K562 (cell line): ENCODE measurements around the gene SLC35D2. TPM values are rescaled to one million over a fixed set of nuclear protein-coding genes. Genes with fewer than 3 reads are reported as not detected.
A peak's percentile ranks its signal among the peaks of the same experiment; 100 is the strongest.

Experiments
- ATAC-seq: fragments of 200-7000 bp; cut with Tn5 transposase; 3 replicates; pipeline ENCODE4 v1.9.1; 2020; ENCODE audit warnings: moderate library complexity
- BruUV-seq: library from RNA; stranded (reverse); fragments of 400-500 nt; replicated peaks from 2 replicates; lab custom pipeline; 2021; lab: Mats Ljungman, UMichigan
- CTCF ChIA-PET: fragments of 300-600 bp; formaldehyde crosslinking; extraction: SDS; loops from one replicate; lab custom pipeline; 2021; ENCODE audit warnings: low intra/inter-chr PET ratio; lab: Yijun Ruan, JAX
- POLR2A ChIA-PET: fragments of 300-600, 350-650 bp; sonication (Branson Sonifier 250); formaldehyde crosslinking; extraction: SDS; loops from one replicate; lab custom pipeline; 2021; ENCODE audit warnings: antibody characterized with exemption, inconsistent platforms; lab: Yijun Ruan, JAX
- DNase-seq, 4 experiments: peaks; one replicate each; pipeline versions ENCODE4 v3.0.0 to v3.0.0-alpha.2; 2011 to 2018; ENCODE audit warnings: low spot score in 3 of 4, mixed read lengths in 3 of 4; ENCODE audit errors: extremely low read depth in 1 of 4
- FAIRE-seq: peaks from 2 replicates; lab custom pipeline; 2011; peaks lifted over from hg19 to GRCh38; lab: Jason Lieb, UNC
- H2AFZ ChIP-seq: 2 replicates; pipeline ENCODE4 v1.6.0; 2011; ENCODE audit warnings: low read depth, low read length, control low read depth, inconsistent platforms
- H3K27ac ChIP-seq: fragments of 200-600 bp; 3 replicates; pipeline ENCODE4 v1.8.0; 2011; ENCODE audit warnings: low read depth, mild to moderate bottlenecking, control low read depth, inconsistent platforms, low read length, moderate library complexity, mixed read lengths; ENCODE audit errors: extremely low read depth
- H3K27me3 ChIP-seq, 2 experiments: fragments of 300-600 bp in 1 of 2; 2 replicates in 1 of 2; 3 replicates in 1 of 2; pipeline versions ENCODE4 v1.6.0 to v1.8.0; 2011; ENCODE audit warnings: inconsistent platforms in 2 of 2, low read length in 2 of 2, mild to moderate bottlenecking in 1 of 2, mixed read lengths in 1 of 2, moderate library complexity in 1 of 2; ENCODE audit not compliant: control insufficient read depth in 2 of 2, insufficient read depth in 2 of 2
- H3K36me3 ChIP-seq: fragments of 300-600 bp; 3 replicates; pipeline ENCODE4 v1.8.0; 2011; ENCODE audit warnings: mild to moderate bottlenecking, low read length, inconsistent platforms; ENCODE audit not compliant: control insufficient read depth, insufficient read depth
- H3K4me1 ChIP-seq, 2 experiments: fragments of 200-600 bp in 1 of 2; replicated peaks in 1 of 2; 2 replicates in 1 of 2; 3 replicates in 1 of 2; pipeline versions ENCODE4 v1.5.1 to v1.8.0; 2011; ENCODE audit warnings: inconsistent platforms in 2 of 2, low read length in 2 of 2, mild to moderate bottlenecking in 1 of 2, mixed read lengths in 1 of 2, moderate library complexity in 1 of 2; ENCODE audit not compliant: control insufficient read depth in 2 of 2, insufficient read depth in 2 of 2
- H3K4me2 ChIP-seq: 2 replicates; pipeline ENCODE4 v1.6.1; 2011; ENCODE audit warnings: low read length, control low read depth, inconsistent platforms, mixed read lengths; ENCODE audit not compliant: insufficient read depth
- H3K4me3 ChIP-seq: fragments of 200-600 bp; sonication (generic), shearing (Covaris generic); 2 replicates; pipeline ENCODE4 v1.5.1; 2016; ENCODE audit warnings: control low read depth, inconsistent platforms
- H3K79me2 ChIP-seq: fragments of 200-600 bp; 3 replicates; pipeline ENCODE4 v1.8.0; 2011; ENCODE audit warnings: low read length, inconsistent platforms; ENCODE audit not compliant: control insufficient read depth, insufficient read depth
- H3K9ac ChIP-seq, 2 experiments: 2 replicates each; pipeline versions ENCODE4 v1.6.0 to v1.6.1; 2011; ENCODE audit warnings: low read depth in 2 of 2, low read length in 2 of 2, control low read depth in 1 of 2, inconsistent platforms in 1 of 2, mild to moderate bottlenecking in 1 of 2, mixed read lengths in 1 of 2; ENCODE audit not compliant: insufficient read depth in 1 of 2
- H3K9me1 ChIP-seq: one replicate; pipeline ENCODE4 v1.6.0; 2011; ENCODE audit warnings: inconsistent platforms, mild to moderate bottlenecking, low read length, moderate library complexity; ENCODE audit not compliant: control insufficient read depth, insufficient read depth
- H3K9me3 ChIP-seq: replicated peaks from 2 replicates; pipeline ENCODE4 v1.5.1; 2011; ENCODE audit warnings: low read depth, low read length, inconsistent platforms; ENCODE audit not compliant: control insufficient read depth, insufficient read depth
- H4K20me1 ChIP-seq: replicated peaks from 2 replicates; pipeline ENCODE4 v1.6.1; 2011; ENCODE audit warnings: low read length, inconsistent platforms, mixed read lengths; ENCODE audit not compliant: control insufficient read depth, insufficient read depth
- CBX1 ChIP-seq: sonication (generic); IDR thresholded peaks from 2 replicates; pipeline ENCODE4 v1.6.1; 2016; ENCODE audit warnings: antibody characterized with exemption, low read depth, mild to moderate bottlenecking
- E2F3 ChIP-seq: fragments of 250-450 bp; sonication (Bioruptor Pico); IDR thresholded peaks from 2 replicates; pipeline ENCODE4 v1.4.0; 2020; ENCODE audit warnings: mild to moderate bottlenecking
- KLF16 ChIP-seq: IDR thresholded peaks from 2 replicates; pipeline ENCODE4 v1.6.1; 2016; ENCODE audit warnings: antibody characterized with exemption
- NR2C2 ChIP-seq, 2 experiments: fragments of 200-800 bp in 1 of 2; sonication (Bioruptor generic) in 1 of 2; sonication (generic) in 1 of 2; formaldehyde crosslinking in 1 of 2; IDR thresholded peaks; 2 replicates each; pipeline versions ENCODE4 v1.6.1 to v1.8.0; 2016 to 2022; ENCODE audit warnings: mild to moderate bottlenecking in 1 of 2, missing compliant biosample characterization in 1 of 2, missing genetic modification characterization in 1 of 2, missing genetic modification reagents in 1 of 2
- RAD21 ChIP-seq, 2 experiments: fragments of 250-450 bp in 1 of 2; fragments of 450-650 bp in 1 of 2; sonication (Bioruptor Pico) in 1 of 2; formaldehyde crosslinking in 1 of 2; IDR thresholded peaks in 1 of 2; conservative IDR thresholded peaks in 1 of 2; 2 replicates each; pipeline versions ENCODE4 v1.4.0 to v1.8.0; 2020 to 2022; ENCODE audit warnings: mild to moderate bottlenecking in 2 of 2, moderate library complexity in 1 of 2
- SMC3 ChIP-seq: conservative IDR thresholded peaks from 2 replicates; pipeline ENCODE4 v1.6.1; 2011; ENCODE audit warnings: low read depth, low read length, improper control_type of control experiment; ENCODE audit not compliant: insufficient read depth
- ZNF830 ChIP-seq: fragments of 250-450 bp; sonication (Bioruptor Pico); IDR thresholded peaks from 2 replicates; pipeline ENCODE4 v1.5.0; 2021; ENCODE audit warnings: mild to moderate bottlenecking
- WGBS: fragments of 100-300 bp; shearing (Covaris generic); methylation state at CpG from one replicate; pipeline ENCODE4 v1.1.6; 2016; ENCODE audit warnings: low coverage, mixed read lengths; ENCODE audit not compliant: insufficient coverage; ENCODE audit errors: missing lambda C conversion rate; 5-methylcytosine and 5-hydroxymethylcytosine counted together
- in situ Hi-C: fragments of 300-500 bp; cut with MboI; formaldehyde crosslinking; loops from 4 replicates; pipeline ENCODE4 v1.15.0; 2018; ENCODE audit warnings: inconsistent platforms, mixed read lengths
- intact Hi-C: fragments of 100-400 bp; cut with micrococcal nuclease; formaldehyde crosslinking; loops from 2 replicates; pipeline ENCODE4 v1.14.2; 2022
- polyA plus RNA-seq, 8 experiments: library from polyadenylated mRNA; depleted of rRNA in 4 of 8; stranded (reverse) in 5 of 8; unstranded in 3 of 8; fragments of >200 nt; fragmentation: Nextera tagmentation in 2 of 8; fragmentation: Illumina TruSeq in 1 of 8; extraction: Ambion mirVana in 2 of 8; extraction: Trizol in 1 of 8; gene quantifications; 2 replicates each; pipeline versions ENCODE4 v1.2.1 to v1.2.3, GENCODE V29; 2011 to 2014; ENCODE audit warnings: inconsistent platforms in 1 of 8, missing spikeins in 1 of 8
- total RNA-seq, 7 experiments: library from RNA; depleted of rRNA in 6 of 7; stranded (reverse); fragments of >200 nt in 6 of 7; fragmentation: Illumina TruSeq in 2 of 7; extraction: Trizol in 2 of 7; gene quantifications; 2 replicates each; pipeline versions ENCODE4 v1.2.1 to v1.2.3, GENCODE V29; 2011 to 2021; ENCODE audit warnings: low replicate concordance in 1 of 7
- TF ChIP-seq, protein P1 (sequence below): fragments of 450-650 bp; formaldehyde crosslinking; IDR thresholded peaks from 2 replicates; pipeline ENCODE4 v1.4.0; 2020; ENCODE audit warnings: mild to moderate bottlenecking, moderate library complexity
- TF ChIP-seq, protein P2 (sequence below): fragments of 250-450 bp; sonication (Bioruptor Pico); IDR thresholded peaks from 2 replicates; pipeline ENCODE4 v1.5.0; 2022; ENCODE audit warnings: mild to moderate bottlenecking
- TF ChIP-seq, protein P3 (sequence below): fragments of 450-650 bp; IDR thresholded peaks from 2 replicates; pipeline ENCODE4 v1.6.1; 2016; ENCODE audit warnings: borderline replicate concordance
- TF ChIP-seq, protein P4 (sequence below), 3 experiments: IDR thresholded peaks in 2 of 3; conservative IDR thresholded peaks in 1 of 3; 2 replicates each; pipeline ENCODE4 v1.5.1; 2011 to 2012; ENCODE audit warnings: low read length in 3 of 3, mild to moderate bottlenecking in 3 of 3, control low read depth in 2 of 3, improper control_type of control experiment in 1 of 3, inconsistent platforms in 1 of 3, low read depth in 1 of 3, mixed read lengths in 1 of 3, moderate library complexity in 1 of 3; ENCODE audit not compliant: insufficient read depth in 2 of 3

SLC35D2 gene
- total and polyA plus RNA-seq, 9 of the 15 experiments (the other 6 are each of a cell fraction or from before 2014, with no cell fraction given) = 2.9 to 14.9 (median 11.7) TPM

DNA sequence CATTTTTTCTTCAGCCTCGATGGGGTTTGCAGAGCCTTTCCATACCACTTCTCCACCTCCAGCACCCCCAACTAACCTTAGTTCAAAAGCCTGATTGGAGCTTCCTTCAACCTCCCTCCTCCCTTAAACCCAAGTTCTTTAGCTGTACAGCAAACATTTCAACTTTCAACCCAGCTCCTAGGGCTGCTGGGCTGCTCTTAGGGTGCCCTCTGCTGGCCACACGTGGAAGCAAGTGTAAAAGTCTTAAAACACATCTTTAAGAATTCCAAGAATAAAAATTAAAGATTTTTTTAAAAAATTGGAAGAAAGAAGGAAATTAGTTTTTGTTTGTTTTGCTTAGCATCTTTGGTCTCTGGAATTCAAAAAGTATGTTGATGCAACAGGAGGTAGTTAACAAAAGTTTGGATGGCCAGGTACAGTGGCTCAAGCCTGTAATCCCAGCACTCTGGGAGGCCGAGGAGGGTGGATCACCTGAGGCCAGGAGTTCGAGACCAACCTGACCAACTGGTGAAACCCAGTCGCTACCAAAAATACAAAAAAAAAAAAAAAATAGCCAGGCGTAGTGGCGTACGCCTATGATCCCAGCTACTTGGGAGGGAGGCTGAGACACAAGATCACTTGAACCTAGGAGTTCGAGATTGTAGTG lies 66.1 kb downstream of the SLC35D2 start:
- ATAC-seq (peak; percentile 85), FAIRE-seq (peak; percentile 85)
- peaks cover 2% of the 10 kb centered on the region; the same call in 1 of the 2 replicates for H3K9me3 ChIP-seq
- TF ChIP-seq, protein P1, sequence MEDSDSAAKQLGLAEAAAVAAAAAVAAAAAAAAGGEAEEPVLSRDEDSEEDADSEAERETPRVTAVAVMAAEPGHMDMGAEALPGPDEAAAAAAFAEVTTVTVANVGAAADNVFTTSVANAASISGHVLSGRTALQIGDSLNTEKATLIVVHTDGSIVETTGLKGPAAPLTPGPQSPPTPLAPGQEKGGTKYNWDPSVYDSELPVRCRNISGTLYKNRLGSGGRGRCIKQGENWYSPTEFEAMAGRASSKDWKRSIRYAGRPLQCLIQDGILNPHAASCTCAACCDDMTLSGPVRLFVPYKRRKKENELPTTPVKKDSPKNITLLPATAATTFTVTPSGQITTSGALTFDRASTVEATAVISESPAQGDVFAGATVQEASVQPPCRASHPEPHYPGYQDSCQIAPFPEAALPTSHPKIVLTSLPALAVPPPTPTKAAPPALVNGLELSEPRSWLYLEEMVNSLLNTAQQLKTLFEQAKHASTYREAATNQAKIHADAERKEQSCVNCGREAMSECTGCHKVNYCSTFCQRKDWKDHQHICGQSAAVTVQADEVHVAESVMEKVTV (CRISPR knock-in tag) = peak; percentile 88
- TF ChIP-seq KLF16 = peak; percentile 32; the same call in 1 of the 2 replicates
- TF ChIP-seq, protein P2, sequence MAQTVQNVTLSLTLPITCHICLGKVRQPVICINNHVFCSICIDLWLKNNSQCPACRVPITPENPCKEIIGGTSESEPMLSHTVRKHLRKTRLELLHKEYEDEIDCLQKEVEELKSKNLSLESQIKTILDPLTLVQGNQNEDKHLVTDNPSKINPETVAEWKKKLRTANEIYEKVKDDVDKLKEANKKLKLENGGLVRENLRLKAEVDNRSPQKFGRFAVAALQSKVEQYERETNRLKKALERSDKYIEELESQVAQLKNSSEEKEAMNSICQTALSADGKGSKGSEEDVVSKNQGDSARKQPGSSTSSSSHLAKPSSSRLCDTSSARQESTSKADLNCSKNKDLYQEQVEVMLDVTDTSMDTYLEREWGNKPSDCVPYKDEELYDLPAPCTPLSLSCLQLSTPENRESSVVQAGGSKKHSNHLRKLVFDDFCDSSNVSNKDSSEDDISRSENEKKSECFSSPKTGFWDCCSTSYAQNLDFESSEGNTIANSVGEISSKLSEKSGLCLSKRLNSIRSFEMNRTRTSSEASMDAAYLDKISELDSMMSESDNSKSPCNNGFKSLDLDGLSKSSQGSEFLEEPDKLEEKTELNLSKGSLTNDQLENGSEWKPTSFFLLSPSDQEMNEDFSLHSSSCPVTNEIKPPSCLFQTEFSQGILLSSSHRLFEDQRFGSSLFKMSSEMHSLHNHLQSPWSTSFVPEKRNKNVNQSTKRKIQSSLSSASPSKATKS = no peak
- TF ChIP-seq NR2C2 (CRISPR knock-in tag; IDR thresholded peaks at IDR 0.05) = no peak
- peak; percentile 69 for TF ChIP-seq NR2C2 (tag; IDR thresholded peaks at IDR 0.05)
- TF ChIP-seq E2F3 (CRISPR knock-in tag) = no peak
- TF ChIP-seq RAD21 (CRISPR knock-in tag; conservative IDR thresholded peaks at IDR 0.05 in 1 of 2, IDR thresholded peaks at IDR 0.05 in 1 of 2) = peak; percentile 91 to 94
- TF ChIP-seq ZNF830 = no peak
- TF ChIP-seq CBX1 = no peak
- TF ChIP-seq, protein P3, sequence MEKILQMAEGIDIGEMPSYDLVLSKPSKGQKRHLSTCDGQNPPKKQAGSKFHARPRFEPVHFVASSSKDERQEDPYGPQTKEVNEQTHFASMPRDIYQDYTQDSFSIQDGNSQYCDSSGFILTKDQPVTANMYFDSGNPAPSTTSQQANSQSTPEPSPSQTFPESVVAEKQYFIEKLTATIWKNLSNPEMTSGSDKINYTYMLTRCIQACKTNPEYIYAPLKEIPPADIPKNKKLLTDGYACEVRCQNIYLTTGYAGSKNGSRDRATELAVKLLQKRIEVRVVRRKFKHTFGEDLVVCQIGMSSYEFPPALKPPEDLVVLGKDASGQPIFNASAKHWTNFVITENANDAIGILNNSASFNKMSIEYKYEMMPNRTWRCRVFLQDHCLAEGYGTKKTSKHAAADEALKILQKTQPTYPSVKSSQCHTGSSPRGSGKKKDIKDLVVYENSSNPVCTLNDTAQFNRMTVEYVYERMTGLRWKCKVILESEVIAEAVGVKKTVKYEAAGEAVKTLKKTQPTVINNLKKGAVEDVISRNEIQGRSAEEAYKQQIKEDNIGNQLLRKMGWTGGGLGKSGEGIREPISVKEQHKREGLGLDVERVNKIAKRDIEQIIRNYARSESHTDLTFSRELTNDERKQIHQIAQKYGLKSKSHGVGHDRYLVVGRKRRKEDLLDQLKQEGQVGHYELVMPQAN = no peak
- TF ChIP-seq, protein P4, sequence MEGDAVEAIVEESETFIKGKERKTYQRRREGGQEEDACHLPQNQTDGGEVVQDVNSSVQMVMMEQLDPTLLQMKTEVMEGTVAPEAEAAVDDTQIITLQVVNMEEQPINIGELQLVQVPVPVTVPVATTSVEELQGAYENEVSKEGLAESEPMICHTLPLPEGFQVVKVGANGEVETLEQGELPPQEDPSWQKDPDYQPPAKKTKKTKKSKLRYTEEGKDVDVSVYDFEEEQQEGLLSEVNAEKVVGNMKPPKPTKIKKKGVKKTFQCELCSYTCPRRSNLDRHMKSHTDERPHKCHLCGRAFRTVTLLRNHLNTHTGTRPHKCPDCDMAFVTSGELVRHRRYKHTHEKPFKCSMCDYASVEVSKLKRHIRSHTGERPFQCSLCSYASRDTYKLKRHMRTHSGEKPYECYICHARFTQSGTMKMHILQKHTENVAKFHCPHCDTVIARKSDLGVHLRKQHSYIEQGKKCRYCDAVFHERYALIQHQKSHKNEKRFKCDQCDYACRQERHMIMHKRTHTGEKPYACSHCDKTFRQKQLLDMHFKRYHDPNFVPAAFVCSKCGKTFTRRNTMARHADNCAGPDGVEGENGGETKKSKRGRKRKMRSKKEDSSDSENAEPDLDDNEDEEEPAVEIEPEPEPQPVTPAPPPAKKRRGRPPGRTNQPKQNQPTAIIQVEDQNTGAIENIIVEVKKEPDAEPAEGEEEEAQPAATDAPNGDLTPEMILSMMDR (IDR thresholded peaks at IDR 0.05 in 2 of 3, conservative IDR thresholded peaks at IDR 0.05 in 1 of 3; ENCODE audit: insufficient read depth in 2 of 3, low read depth in 1 of 3, low read length in 3 of 3) = peak; percentile 85 to 96 (median 88)
- TF ChIP-seq SMC3 = peak; percentile 84

More for the DNA sequence above, 66.1 kb downstream of the SLC35D2 start:
- POLR2A ChIA-PET = interaction anchor here (0.5 to 1.3 kb wide), 3 partner anchors 9 to 410 kb away, joined by 3 read pairs; no protein-coding TSS in a partner anchor
- no TSS peak for BruUV-seq
- Histone ChIP-seq H3K27ac (no peak overlapping the region), H3K36me3 (no peaks in the 10 kb centered on the region), H3K27me3 (peaks cover 0 to 7% of the 10 kb centered on the region in 2 experiments; a peak in 2 of 5 replicates), H3K9ac (no peak overlapping the region), H4K20me1 (no peaks in the 10 kb centered on the region), H3K4me1 (no peaks in the 10 kb centered on the region), H3K9me1 (no peaks in the 10 kb centered on the region), H3K4me2 (no peak overlapping the region), H3K4me3 (no peak overlapping the region), H2AFZ (no peak overlapping the region), H3K79me2 (no peaks in the 10 kb centered on the region)
- intact Hi-C loops = loop anchor here (1.0 to 5.0 kb wide), 4 partner anchors 70 to 350 kb away; no protein-coding TSS in a partner anchor
- CTCF ChIA-PET = interaction anchor here (0.6 to 2.0 kb wide), 4 partner anchors 13 to 919 kb away, joined by 3 to 21 read pairs (median 5); no protein-coding TSS in a partner anchor
- peak; percentile 68 to 72 (median 68) for DNase-seq
- WGBS = 21% methylated on average over 9 of the region's 9 CpGs
- in situ Hi-C loops = no loop called here
